ENCODE results near the gene SCO2. TPM values are rescaled to one million over a fixed set of nuclear protein-coding genes. Genes with fewer than 3 reads are reported as not detected.

SCO2 gene
- polyA plus RNA-seq, 1 donor (not counting 4 experiments of a cell fraction or from before 2014, with no cell fraction given) = 1.9 TPM

DNA sequence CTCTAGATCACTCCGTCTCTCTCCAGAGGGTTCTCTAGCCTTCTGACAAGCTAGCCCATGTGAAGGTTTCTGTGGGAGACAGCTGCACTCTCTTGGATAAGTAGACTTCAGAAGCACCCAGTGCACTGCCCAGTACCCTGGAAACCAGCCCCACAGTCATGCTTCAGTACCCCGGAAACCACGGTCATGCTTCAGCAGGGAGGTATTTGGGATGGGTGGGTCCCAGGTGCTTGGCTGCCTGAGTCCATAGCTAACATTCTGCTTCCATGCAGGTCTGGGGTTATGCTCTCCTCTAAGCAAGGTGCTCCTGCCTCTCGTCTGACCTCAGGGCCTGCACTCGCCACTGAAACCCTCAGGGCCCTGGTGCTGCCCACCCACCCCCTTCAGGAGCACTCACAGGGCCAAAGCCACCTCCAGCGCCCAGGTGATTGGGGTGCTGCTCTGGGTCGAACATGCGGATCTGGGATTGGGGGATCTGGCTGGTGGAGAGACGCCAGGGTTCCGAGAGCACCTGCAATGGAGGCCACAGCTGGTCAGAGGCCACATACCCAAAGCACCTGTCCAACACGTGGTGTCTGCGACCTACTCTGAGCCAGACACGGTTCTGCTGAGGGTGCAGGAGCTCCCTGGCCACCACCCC lies 44.6 kb upstream of the SCO2 start:
- no peak for FAIRE-seq
- no peaks in the 10 kb centered on the region for H3K27me3 ChIP-seq (ENCODE audit: control insufficient read depth, extremely low read depth, insufficient read depth, low read length)
- H3K36me3 ChIP-seq (ENCODE audit: control insufficient read depth in 2 of 2, extremely low read depth in 1 of 2, insufficient read depth in 2 of 2, low read length in 2 of 2) = peaks cover 16 to 29% of the 10 kb centered on the region in 2 experiments
- H4K20me1 ChIP-seq (ENCODE audit: control insufficient read depth, extremely low read depth, insufficient read depth, low read length) = no peaks in the 10 kb centered on the region
- H2AFZ ChIP-seq (ENCODE audit: control insufficient read depth, low read length) = no peak overlapping the region
- H3K4me2 ChIP-seq (ENCODE audit: control insufficient read depth, extremely low read depth, insufficient read depth, low read depth, low read length) = no peak overlapping the region
- no peaks in the 10 kb centered on the region for H3K79me2 ChIP-seq (ENCODE audit: control insufficient read depth, insufficient read depth, low read length)
- no peaks in the 10 kb centered on the region for H3K9me1 ChIP-seq (ENCODE audit: control insufficient read depth, extremely low read depth, insufficient read depth, low read length)
- no peak overlapping the region for H3K4me3 ChIP-seq (ENCODE audit: control insufficient read depth in 2 of 3, extremely low read depth in 1 of 3, insufficient read depth in 2 of 3, low read depth in 1 of 3, low read length in 3 of 3)
- dilution Hi-C loops (cut with MboI; ENCODE audit: extremely low pct_ligation_motif_present, low sequenced_read_pairs) = no loop called here
- no peaks in the 10 kb centered on the region for H3K9me3 ChIP-seq (ENCODE audit: control insufficient read depth, low read depth, low read length)
- H3K4me1 ChIP-seq (ENCODE audit: control insufficient read depth, extremely low read depth, insufficient read depth, low read length) = no peaks in the 10 kb centered on the region
- DNase-seq (ENCODE audit: low read depth, low spot score) = no peak
- no peak overlapping the region for H3K9ac ChIP-seq (ENCODE audit: control insufficient read depth, extremely low read depth, insufficient read depth, low read length)
- TF ChIP-seq, protein P1, sequence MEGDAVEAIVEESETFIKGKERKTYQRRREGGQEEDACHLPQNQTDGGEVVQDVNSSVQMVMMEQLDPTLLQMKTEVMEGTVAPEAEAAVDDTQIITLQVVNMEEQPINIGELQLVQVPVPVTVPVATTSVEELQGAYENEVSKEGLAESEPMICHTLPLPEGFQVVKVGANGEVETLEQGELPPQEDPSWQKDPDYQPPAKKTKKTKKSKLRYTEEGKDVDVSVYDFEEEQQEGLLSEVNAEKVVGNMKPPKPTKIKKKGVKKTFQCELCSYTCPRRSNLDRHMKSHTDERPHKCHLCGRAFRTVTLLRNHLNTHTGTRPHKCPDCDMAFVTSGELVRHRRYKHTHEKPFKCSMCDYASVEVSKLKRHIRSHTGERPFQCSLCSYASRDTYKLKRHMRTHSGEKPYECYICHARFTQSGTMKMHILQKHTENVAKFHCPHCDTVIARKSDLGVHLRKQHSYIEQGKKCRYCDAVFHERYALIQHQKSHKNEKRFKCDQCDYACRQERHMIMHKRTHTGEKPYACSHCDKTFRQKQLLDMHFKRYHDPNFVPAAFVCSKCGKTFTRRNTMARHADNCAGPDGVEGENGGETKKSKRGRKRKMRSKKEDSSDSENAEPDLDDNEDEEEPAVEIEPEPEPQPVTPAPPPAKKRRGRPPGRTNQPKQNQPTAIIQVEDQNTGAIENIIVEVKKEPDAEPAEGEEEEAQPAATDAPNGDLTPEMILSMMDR (optimal IDR thresholded peaks at IDR 0.05 in 1 of 3, IDR thresholded peaks at IDR 0.05 in 1 of 3, conservative IDR thresholded peaks at IDR 0.05 in 1 of 3; ENCODE audit: extremely low read depth in 1 of 3, insufficient read depth in 2 of 3, low read length in 3 of 3) = no peak
- no peak for TF ChIP-seq EZH2 (IDR thresholded peaks at IDR 0.05; ENCODE audit: low read length)
- H3K27ac ChIP-seq (ENCODE audit: control insufficient read depth, insufficient read depth, low read length) = no peak overlapping the region

GRCh38 chr22:50569041-50569459 lies 43.7 kb upstream of the SCO2 start:
- H3K4me1 ChIP-seq (ENCODE audit: control insufficient read depth, extremely low read depth, insufficient read depth, low read length) = no peaks in the 10 kb centered on the region
- no peaks in the 10 kb centered on the region for H4K20me1 ChIP-seq (ENCODE audit: control insufficient read depth, extremely low read depth, insufficient read depth, low read length)
- H2AFZ ChIP-seq (ENCODE audit: control insufficient read depth, low read length) = no peak overlapping the region
- H3K9me1 ChIP-seq (ENCODE audit: control insufficient read depth, extremely low read depth, insufficient read depth, low read length) = no peaks in the 10 kb centered on the region
- H3K4me2 ChIP-seq (ENCODE audit: control insufficient read depth, extremely low read depth, insufficient read depth, low read depth, low read length) = no peak overlapping the region
- H3K36me3 ChIP-seq (ENCODE audit: control insufficient read depth in 2 of 2, extremely low read depth in 1 of 2, insufficient read depth in 2 of 2, low read length in 2 of 2) = peaks cover 16 to 27% of the 10 kb centered on the region in 2 experiments
- no peak for FAIRE-seq
- no peak overlapping the region for H3K9ac ChIP-seq (ENCODE audit: control insufficient read depth, extremely low read depth, insufficient read depth, low read length)
- no peak overlapping the region for H3K27ac ChIP-seq (ENCODE audit: control insufficient read depth, insufficient read depth, low read length)
- TF ChIP-seq EZH2 (IDR thresholded peaks at IDR 0.05; ENCODE audit: low read length) = no peak
- TF ChIP-seq, protein P1 (optimal IDR thresholded peaks at IDR 0.05 in 1 of 3, IDR thresholded peaks at IDR 0.05 in 1 of 3, conservative IDR thresholded peaks at IDR 0.05 in 1 of 3; ENCODE audit: extremely low read depth in 1 of 3, insufficient read depth in 2 of 3, low read length in 3 of 3) = no peak
- H3K4me3 ChIP-seq (ENCODE audit: control insufficient read depth in 2 of 3, extremely low read depth in 1 of 3, insufficient read depth in 2 of 3, low read depth in 1 of 3, low read length in 3 of 3) = no peak overlapping the region
- no peaks in the 10 kb centered on the region for H3K9me3 ChIP-seq (ENCODE audit: control insufficient read depth, low read depth, low read length)
- DNase-seq (ENCODE audit: low read depth, low spot score) = no peak
- H3K27me3 ChIP-seq (ENCODE audit: control insufficient read depth, extremely low read depth, insufficient read depth, low read length) = no peaks in the 10 kb centered on the region
- H3K79me2 ChIP-seq (ENCODE audit: control insufficient read depth, insufficient read depth, low read length) = no peaks in the 10 kb centered on the region
- dilution Hi-C loops (cut with MboI; ENCODE audit: extremely low pct_ligation_motif_present, low sequenced_read_pairs) = no loop called here
